Kidney capillary endothelial cell (primary cell): Measurements from ENCODE around the gene PCED1B.
"Not testable (repeated sequence)": the region's sequence is repeated elsewhere in the genome, so short reads cannot be mapped to it uniquely, and the experiment has no call there.

ENCODE experiments used
- DNase-seq: peaks from one replicate; pipeline ENCODE4 v3.0.0-alpha.2; 2018; ENCODE audit warnings: low spot score

The PCED1B gene

DNA sequence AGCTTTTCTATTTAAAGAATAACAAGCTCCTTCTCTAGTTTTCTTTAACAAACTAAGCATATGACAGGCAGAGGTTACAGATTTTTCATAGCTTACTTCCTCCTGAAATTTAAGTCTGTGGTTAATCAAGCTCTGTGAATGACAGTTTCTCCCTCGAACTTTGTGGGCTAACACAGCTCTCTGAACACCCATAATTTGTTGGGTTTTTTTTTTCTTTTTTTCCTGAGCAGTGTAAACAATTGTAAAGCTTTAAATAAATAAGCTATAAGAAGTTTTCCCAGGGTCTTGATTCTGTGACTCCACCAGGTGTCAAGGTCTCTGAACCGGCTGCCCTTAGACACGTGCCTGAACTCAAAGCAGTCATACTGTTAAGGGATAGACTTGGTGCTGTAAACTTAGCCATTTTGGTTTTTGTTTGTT lies 128.4 kb downstream of the PCED1B start:
- DNase-seq, result no peak

DNA sequence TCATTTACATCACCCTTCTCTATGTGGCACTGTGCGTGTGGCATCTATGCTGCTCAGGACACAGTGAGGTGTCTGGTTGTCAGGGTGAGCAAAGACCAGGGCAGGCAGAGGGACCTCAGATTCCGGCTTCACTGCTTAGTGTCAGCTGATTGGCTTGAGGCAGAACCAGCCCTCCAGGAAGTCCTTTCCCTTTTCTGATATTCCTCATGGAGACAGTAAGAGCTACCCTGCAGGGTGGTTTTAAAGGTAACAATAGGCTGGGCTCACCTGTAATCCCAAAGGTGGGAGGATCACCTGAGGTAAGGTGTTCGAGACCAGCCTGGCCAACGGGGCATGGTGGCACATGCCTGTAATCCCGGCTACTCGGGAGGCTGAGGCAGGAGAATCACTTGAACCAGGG lies 129.6 kb downstream of the PCED1B start:
- DNase-seq, result no peak

DNA sequence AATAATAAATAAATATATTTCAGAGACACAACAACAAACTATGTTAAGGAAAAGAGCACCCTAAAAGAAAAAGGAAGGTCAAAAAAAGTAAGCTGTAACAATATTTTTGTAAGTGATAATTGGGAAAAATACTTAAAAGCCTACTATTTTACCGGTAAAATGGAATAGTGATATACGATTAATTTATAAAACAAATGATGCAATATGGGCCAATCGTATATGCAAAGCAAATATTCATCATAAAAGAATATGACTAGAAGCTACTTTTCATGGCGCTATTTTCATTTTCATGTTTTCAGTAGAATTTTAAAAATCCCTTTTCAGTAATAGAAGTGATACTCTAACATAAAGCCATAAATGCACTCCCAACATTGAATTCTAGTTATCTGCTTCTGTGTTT lies 131.4 kb downstream of the PCED1B start:
- DNase-seq, result no peak

DNA sequence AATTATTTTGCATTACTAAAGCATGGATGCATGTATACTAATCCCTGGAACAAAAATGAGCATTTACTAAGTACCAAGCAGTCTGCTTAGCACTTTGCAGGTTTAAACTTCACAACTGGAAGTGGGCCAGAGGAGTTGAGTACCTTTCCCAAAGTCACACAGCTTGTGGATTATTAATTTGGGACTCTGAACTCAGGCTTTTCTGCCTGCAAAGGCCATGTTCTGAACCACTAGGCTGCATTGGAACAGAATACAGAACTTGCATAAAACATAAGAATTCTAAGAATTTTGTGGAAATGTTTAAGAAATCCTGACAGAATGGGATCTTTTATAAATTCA lies 133.2 kb downstream of the PCED1B start:
- DNase-seq, result no peak

DNA sequence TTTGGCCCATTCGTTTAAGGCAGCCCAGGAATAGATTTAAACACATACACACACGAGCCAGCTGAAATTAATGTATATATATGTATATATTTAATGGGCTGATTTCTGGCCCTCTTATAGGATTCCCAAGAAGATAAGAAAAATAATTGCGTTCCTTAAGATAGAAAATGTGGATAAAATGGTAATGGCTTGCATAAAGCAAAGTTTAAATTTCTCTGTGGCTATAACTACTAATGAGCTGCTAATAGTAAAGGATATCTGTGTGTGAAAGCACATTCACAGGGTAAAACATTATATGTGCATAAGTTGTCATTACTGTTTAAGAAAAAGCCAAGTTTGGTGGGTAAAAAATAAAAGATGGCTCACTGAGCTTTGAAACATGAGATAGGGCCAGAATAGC lies 134.0 kb downstream of the PCED1B start:
- no peak for DNase-seq

DNA sequence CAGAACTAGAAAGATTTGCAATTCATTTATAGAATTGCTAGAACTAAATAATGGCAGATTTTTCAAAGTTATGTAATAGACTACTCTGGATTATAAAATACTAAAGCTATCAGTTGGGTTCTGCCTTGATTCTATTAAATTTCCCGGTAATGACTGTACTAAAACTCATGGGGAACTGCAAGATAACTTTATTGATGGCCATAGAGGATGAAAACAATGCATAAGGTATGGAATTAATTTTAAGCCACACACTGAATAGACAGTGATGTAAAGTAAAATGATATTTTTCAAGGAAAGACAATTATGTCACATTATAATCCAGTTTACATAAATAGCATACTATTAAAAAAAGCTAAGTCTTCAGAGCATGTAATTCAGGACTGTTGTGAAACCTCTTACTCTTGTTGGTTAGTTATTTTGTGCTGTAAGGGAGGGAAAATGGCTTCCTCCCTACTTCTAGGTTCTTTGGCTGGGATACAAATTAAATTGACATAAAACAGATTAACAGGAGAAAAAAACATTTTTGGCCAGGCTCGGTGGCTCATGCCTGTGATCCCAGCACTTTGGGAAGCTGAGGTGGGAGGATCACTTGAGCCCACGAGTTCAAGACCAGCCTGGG lies 134.7 kb downstream of the PCED1B start:
- no peak for DNase-seq

DNA sequence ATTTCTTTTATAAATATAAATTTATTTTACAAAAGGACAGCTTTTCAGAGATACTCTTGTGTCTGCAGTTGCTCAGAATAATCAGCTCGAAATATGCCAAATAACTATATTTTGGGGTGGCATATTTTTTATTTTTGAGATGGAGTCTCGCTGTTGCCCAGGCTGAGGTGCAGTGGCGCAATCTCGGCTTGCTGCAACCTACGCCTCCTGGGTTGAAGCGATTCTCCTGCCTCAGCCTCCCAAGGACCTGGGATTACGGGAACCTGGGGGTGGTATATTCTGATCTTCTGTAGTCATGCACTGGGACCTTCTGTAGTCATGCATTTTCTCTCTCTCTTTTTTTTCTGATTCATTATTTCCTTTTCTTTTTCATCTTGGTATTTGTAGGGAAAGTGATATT lies 135.3 kb downstream of the PCED1B start:
- no peak for DNase-seq

DNA sequence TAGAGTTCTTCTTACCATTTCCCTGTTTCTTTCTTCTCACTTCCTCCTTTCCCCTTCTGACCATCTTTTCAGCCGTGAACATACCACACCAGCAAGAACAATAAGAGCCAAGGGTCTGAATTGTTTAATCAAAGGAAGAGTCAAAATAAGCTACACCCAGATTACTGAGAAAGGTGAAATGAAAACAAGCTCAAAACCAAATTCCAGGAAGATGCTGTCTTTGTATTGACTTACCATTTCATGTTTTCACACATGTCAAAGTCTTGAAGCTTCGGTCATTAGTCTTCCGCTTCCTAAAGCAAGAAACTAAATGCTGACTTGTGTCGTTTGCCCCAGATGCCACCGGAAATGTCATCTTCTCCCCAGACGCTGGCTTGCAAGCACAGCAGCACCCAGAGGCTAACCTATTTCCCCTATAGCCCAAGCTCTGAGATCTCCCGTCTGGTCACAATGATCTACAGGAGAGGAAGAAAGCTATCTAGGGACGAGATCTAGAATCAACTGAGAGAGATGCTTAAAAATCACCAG lies 136.8 kb downstream of the PCED1B start:
- no peak for DNase-seq

DNA sequence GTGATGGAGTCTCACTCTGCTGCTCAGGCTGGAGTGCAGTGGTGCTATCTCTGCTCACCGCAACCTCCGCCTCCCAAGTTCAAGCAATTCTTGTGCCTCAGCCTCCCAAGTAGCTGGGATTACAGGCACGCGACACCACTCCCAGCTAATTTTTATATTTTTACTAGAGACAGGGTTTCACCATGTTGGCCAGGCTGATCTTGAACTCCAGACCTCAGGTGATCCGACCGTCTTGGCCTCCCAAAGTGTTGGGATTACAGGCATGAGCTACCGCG lies 138.1 kb downstream of the PCED1B start:
- not testable (repeated sequence) for DNase-seq

DNA sequence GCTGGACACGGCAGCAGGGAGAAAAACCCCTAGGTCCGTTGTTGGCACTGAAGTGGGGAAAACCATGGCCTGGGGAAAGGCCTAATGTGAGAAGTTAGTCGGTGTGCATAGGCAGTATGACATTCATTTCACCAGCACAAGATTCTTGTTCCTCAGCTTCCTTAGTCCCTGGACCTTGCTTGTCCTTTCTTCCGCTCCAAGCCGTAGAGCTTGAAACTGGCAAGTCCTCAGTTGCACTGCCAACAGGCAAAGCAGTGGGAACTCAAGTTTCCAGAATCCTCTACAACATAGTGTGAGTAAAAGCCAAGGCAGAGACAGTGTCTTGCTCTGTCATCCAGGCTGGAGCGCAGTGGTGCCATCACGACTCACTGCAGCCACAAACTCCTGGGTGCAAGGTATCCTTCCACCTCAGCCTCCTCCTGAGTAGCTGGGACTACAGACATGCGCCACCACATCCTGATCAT lies 138.8 kb downstream of the PCED1B start:
- no peak for DNase-seq

DNA sequence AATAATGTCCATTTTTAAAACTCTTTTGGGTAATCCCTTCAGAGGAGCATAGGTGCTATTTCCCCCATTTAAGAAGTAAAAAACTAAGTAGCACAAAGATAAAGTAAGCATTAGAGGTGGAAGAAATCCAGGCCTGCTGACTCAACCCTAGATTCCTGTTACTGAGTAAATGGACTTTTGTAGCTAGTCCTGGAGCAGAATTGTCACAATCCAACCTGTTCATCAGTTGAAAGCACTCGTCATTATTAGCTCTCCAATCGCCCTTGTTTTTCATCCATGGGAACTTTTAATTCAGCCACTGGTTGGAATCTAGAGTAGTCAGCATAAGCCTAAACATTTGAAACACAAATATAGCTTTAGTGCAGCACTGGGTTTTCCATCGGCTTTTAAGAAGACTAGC lies 139.8 kb downstream of the PCED1B start:
- no peak for DNase-seq

DNA sequence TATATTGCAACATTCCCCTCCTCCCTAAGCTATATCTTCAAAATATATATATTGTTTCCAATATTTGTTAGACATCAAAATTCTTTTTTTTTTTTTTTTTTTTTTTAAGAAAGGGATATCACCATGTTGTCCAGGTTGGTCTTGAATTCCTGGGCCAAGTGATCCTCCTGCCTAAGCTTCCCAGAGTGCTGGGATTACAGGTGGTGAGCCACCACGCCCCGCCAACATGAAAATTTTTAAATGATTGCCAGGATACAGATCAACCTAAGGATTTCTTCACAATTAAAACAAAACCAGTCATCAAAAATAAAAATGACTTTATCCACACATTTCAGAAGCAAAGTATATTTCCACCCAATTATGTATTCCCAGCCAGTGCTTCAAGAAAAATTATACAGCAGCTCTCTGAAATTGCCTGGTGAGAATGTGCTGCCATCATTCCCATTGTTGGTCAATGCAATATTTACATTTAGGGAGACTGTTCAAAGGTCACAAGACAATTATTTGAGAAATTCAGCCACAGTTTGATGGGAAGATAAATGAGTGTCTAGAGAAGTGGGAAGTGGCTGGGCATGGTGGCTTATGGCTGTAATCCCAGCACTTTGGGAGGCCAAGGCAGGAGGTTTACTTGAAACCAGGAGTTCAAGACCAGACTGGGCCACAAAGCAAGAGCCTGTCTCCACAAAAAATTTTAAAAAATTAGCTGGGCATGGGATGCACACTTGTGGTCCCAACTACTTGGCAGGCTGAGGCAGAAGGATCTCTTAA lies 142.0 kb downstream of the PCED1B start:
- no peak for DNase-seq

DNA sequence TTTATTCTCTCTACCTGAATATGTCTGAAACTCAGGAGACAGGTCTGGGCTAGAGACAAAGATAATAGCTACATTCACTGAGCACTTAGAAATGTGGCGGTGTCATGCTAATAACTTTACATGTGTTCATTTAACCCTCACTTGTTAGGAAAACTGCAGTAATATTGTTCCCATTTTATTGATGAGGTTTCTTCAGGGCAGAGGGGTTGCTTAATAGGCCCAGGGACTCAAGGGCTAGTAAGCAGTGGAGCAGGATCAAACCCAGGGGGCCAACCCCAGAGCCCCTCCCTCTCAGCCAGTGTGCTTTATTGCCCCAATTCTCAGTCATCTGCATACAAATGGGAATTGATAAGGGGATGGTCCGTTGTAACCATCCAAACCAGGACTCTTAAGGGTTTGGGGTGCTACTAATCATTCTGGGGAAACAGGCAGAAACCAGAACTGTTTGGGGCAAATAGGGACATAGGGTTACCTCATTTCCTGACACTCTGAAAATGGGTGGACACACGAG lies 143.2 kb downstream of the PCED1B start:
- no peak for DNase-seq

DNA sequence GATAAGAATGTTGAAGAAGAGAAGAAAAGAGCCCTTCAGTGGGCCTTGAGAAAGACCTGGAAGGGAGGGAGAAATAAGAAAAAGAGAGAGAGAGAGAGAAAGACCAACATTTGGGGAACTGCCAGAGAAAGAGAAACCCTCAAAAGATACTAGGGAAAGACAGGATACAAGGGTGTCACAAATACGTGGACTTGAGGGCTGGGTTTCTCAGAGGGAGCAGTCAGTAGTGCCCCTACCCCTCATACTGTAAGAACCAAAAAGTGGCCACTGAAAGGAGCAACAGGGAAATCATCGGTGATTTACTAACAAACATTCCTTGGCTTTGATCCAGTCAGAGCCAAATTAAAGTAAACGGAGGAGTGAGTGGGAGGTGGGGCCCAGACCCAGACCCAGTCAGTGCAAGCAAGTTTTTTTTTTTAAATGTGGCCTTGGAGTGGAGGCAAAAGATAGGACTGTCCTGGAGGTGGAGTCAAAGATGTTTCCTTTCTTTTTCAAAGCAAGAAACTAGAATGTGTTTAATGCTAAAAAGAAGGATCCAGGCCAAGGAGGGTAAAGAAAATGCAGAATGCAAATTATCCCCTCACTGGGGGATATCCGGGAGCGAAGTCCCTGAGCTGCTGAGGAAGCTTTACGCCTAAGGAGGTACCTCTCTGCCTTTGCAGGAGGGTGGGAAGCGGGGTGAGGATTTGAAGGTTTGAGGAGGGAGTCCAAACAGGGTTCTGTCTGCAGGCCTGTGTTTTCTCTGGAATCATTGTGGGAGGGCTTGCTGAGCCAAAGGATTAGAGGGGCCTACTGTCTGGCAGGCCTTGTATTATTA lies 143.8 kb downstream of the PCED1B start:
- no peak for DNase-seq

DNA sequence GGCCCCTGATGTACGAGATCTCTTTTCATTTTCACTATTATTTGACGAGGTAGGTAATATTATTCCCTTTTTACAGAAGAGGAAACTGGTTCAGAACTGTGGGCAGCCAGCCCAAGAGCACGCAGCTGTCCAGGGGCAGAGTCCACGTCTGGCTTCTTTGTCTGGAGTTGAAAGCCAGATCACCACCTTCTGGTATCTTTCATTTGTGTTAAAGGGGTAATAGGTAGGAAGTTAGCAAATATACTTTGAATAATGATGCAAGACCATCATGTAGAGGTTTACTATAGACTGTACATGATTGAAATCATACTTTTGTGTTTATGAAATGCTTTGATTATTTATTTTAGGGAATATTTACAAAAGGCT lies 144.4 kb downstream of the PCED1B start:
- DNase-seq, result no peak

DNA sequence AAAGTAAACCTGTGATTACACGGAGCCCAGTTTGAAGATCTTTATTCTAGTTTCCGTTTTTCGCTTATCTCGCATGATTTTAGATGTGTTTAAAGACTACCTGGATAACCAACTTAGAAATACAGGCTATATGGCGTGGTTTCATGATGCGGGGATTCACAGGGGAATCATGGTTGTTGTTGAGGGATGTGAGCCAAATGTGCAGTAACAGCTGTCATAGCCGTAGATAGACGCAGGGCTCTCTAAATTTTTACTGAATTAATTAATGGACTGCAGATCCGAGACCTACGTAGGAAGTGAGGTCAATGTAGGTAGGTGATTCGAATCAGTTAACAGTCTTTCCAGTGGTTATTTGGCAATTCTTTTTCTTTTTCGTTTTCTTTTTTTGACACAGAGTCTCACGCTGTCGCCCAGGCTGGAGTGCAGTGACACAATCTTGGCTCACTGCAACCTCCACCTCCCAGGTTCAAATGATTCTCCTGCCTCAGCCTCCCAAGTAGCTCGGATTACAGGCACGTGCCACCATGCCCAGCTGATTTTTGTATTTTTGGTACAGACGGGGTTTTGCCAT lies 145.2 kb downstream of the PCED1B start:
- no peak for DNase-seq

DNA sequence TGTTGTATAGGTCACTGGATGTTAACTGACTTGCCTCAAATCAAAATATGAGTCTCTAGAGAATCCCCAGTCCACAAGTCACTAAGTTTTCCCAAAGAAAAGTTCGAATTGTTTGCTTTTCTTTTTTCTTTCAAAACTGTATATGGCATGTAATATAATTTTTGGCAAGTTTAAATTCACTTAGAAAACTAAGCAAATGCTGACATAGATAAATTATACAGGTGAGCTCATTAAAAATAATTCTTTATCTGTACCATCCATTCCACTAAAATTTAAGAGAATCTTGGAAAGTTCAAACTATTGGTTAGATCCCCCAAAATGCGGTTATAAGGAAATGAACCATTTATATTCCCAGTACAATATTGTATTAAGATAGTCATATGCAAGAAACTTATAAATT lies 145.9 kb downstream of the PCED1B start:
- no peak for DNase-seq

DNA sequence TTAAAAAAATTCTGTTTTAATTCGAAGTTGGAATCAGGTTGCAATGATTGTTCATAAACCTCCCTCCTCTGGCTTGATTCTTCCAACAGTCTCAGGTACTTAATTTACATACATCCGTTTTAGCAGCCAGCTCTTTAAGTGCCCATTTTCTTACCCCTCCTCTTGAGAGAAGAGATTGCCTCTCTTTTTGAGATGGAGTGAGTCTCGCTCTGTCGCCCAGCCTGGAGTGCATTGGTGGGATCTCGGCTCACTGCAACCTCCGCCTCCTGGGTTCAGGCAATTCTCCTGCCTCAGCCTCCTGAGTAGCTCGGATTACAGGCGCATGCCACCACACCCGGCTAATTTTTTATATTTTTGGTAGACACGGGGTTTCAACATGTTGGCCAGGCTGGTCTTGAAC lies 146.8 kb downstream of the PCED1B start:
- no peak for DNase-seq

DNA sequence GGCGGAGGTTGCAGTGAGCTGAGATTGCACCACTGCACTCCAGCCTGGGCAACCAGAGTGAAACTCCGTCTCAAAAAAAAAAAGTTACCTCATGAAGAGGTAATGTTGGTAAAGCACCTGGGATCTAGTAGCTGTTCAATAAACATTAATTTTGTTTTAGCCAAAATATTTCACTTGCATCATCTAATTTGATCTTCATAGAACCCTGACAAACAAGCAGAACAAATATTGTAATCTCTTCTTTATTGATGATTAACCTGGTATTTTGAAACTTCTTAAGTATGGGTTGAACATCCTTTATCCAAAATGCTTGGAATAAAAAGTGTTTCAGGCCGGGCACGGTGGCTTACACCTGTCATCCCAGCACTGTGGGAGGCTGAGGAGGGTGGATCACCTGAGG lies 149.4 kb downstream of the PCED1B start:
- DNase-seq, result no peak

DNA sequence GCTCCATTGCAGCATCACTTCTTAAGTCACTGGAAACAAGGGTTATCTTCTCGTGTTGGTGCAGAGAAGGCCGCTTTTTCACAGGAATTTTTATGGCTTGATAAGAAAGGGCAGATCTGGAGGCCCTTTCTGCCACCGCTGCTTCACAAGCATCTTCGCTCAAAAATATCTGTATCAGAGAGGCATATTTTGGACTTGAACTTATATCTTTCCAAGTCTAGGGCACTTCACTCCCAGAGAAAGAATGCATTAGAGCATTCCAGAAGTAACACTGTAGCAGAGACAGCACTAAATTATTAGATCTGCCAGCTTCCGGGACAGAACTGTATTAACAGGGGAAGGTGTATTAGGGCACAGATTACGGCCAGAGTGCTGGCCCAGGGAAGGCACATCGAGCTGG lies 152.0 kb downstream of the PCED1B start:
- DNase-seq, result no peak

DNA sequence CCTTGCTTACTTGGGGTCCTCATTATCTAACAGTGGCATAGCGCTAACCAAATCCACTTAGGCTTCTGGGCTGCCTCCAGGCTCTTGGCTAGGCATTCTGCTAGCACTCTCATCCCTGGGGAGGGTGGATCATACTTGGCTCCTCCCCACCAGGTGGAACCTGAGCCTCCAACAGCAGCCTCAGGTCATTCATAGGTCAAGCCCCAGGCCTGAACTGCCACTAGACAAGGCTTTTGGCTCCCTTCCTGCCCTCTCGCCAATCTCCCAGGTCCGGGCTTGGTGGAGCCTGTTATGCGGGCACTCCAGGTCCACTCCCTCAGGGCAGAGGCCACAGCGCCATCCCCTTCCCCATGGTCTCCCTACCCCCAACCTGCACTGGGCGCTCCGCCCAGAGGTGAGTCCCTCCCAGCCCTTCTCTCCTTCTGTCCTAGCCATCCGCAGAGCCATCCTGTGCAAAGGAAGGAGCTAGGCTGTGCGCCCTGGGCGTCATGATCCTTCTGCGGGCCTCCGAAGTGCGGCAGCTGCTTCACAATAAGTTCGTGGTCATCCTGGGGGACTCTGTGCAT lies 155.2 kb downstream of the PCED1B start:
- DNase-seq, result no peak
